Right lung (tissue), 5 donors: ENCODE results near the gene GNG7. TPM values are rescaled to one million over a fixed set of nuclear protein-coding genes. Genes with fewer than 3 reads are reported as not detected.
"Not testable (repeated sequence)": the region's sequence is repeated elsewhere in the genome, so short reads cannot be mapped to it uniquely, and the experiment has no call there.

Source experiments
- DNase-seq, 2 donors: peaks; one replicate each; pipeline ENCODE4 v3.0.0-alpha.2; 2013
- polyA plus RNA-seq, 5 donors: library from polyadenylated mRNA; unstranded; fragments of 120-200 nt; gene quantifications; one replicate each; pipeline versions ENCODE4 v1.2.1 to v1.2.3, GENCODE V29; 2013; ENCODE audit warnings: inconsistent platforms in 1 of 5, low replicate concordance in 1 of 5; ENCODE audit not compliant: insufficient read length in 5 of 5, insufficient read depth in 1 of 5

GNG7 gene
- polyA plus RNA-seq, 5 donors, result 4.5 to 7.1 (median 5.8) TPM

- DNase-seq, result no peak
Measured at GRCh38 chr19:2646866-2647535, 55.5 kb downstream of the GNG7 start.

GRCh38 chr19:2645826-2646225, 56.7 kb downstream of the GNG7 start:
- DNase-seq, result no peak

DNA sequence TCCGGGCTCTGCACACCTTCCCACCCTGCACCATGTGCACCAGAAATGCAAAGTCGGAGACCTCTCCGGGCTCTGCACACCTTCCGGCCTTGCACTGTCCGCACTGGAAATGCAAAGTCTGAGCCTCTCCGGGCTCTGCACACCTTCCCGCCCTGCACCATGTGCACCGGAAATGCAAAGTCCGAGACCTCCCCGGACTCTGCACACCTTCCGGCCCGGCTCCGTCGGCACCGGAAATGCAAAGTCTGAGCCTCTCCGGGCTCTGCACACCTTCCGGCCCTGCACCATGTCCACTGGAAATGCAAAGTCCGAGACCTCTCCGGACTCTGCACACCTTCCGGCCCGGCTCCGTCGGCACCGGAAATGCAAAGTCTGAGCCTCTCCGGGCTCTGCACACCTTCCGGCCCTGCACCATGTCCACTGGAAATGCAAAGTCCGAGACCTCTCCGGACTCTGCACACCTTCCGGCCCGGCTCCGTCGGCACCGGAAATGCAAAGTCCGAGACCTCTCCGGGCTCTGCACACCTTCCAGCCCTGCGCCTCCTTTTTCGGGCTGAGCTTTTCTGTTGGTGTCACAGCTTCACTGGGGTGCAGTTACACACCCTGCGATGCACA, 59.3 kb downstream of the GNG7 start:
- DNase-seq, result not testable (repeated sequence)

- no peak for DNase-seq
Measured at GRCh38 chr19:2641332-2641698, 61.2 kb downstream of the GNG7 start.

DNA sequence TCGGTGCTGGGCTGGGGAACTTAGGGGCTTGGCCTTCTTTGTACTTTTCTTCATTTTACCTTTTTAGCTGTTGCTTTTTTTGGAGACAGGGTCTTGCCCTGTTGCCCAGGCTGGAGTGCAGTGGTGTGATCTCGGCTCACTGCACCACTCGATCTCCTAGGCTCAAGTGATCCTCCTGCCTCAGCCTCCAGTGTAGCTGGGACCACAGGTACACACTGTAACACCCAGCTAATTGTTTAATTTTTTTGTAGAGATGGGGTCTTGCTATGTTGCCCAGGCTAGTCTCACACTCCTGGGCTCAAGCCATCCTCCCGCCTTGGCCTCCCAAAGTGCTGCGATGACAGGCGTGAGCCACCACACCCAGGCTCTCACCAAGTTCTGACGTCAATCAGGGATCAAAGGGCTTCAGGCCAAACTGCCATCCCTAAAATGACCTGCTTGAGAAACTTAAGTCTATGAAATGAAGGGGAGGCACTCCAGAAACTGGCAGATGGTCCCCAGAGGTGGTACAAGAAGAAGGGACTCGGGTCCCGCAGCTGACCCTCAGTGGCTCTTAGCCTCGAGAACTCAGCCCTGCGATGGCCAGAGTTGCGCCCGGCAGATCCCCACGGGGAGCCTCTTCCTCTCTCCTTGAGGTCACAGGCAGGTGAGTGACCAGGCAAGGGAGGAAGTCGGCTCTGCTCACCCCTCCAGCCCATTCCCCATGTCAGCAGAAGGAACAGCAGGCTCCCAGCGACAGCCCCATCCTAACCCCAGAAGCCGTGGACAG, 61.7 kb downstream of the GNG7 start:
- no peak for DNase-seq

DNA sequence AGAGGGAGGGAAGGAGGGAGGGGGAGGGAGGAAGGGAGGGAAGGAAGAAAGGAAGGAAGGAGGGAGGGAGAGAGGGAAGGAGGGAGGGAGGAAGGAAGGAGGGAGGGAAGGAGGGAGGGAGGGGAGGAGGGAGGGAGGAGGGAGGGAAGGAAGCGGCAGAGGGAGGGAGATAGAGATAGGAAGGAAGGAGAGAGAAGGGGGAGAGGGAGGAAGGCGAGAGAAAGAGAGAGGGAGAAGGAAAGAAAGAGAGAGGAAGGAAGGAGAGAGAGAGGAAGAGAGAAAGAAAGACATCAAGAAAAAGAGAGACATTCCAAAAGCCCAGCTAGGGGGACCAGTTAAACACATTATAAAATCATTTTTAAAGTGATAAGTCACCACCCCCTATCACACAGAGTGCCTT, 62.5 kb downstream of the GNG7 start:
- DNase-seq, result no peak

DNA sequence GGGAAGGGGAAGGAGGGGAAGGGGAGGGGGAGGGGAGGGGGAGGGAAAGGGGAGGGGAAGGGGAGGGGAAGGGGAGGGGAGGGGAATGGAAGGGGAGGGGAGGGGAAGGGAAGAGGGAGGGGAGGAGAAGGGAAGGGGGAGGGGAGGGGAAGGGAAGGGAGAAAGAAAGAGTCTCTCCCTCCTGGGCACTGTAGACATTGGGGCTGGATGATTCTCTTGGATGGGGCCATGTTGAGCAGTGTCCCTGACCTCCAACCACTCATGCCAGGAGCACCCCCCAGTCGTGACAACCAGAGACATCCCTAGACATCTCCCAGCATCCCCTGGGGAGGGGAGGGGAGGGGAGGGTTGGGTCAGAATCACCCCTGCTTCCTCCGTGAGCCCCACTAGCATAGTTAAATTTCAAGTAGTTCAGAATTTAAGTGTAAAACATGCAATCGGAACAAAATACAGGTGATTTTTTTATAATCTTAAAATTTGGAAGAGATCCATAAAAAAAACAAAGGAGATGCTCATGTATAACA, 64.0 kb downstream of the GNG7 start:
- no peak for DNase-seq

DNA sequence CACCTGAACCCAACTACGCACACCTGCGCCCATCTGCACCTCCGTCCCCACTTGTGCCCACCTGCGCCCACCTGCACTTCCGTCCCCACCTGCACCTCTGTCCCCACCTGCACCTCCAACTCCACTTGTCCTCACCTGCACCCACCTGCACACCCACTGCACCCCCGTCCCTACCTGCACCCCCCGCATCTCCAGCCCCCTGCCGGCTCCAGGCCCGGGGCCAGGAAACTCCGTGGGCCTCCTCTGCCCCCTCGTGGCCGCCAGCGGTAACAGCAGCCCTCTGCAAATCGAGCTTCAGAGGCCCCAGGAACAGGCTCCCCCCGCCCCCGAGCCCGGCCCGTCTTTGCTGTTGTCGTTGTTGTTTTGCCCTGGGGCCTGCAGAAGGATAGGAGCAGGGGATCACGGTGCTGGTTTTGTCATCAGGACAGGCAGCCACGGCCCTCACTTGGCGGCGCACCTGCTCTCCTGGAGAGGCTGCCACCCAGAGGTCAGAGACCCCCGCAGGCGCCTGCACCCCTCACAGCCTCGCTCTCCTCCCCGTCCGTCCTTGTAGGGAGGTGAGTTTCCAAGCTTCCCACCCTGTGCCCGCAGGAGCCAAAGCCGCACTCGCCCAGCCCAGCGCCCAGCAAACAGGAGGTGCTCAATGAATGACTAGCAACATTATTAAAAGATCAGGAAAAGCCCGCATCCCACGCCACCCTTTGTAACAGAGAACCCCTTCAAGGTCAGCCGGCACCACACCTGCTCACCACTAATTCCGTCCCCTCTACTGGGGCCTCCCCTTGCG, 65.4 kb downstream of the GNG7 start:
- peak in 1 of 2 donors; percentile 21 for DNase-seq

DNA sequence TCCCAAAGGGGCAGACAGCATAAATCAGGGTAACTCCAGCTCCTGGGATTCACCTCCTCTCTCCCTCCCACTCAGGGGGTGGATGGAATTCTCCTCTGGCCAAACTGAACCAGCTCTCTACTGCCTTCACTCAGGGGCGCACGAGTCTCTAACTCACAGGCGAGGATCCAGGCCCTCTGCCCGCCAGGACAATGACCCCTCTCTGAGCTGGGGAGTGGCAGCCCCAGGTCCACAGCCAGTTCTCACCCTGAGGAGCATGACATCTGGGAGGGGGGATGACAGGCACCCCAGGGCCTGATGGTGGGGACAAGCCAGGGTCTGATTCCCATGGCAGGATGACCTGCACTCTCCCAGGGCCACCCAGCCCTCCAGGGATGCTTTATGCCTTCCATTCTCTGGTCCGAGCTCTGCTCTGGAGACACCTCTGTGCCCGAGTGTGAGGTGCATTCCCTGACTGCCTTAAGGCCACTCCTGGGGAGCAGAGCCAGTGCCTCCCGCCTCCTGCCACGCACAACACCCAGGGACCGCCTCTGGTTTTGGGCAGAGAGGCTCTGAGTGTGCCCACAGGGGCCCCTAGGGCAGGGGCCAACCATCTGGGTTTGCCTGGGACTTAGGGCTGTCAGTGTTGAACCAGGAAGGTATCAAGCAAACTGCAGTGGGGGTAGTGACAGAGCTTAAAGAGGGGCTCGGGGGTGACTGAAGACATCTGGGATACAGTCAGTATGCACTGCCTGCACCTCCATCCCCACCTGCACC, 66.2 kb downstream of the GNG7 start:
- no peak for DNase-seq

DNA sequence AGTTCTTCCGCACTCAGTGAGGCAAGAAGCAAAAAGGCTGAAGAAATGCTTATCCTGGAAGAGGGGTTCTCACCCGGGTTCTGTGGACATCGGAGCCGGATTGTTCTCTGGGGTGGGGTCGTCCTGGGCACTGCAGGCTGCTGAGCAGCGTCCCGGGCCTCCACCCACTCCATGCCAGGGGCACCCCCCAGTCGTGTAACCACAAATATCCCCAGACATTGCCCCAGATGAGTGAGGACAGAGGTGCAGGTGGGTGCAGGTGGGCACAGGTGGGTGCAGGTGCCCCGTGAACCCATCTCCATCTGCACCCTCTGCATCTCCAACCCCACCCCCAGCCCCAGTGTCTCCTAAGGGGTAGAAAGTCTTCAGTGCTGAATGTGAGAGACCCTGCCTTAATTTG, 67.5 kb downstream of the GNG7 start:
- no peak for DNase-seq

- DNase-seq, result peak; percentile 35 to 45
Measured at GRCh38 chr19:2634228-2634951, 68.1 kb downstream of the GNG7 start.

DNA sequence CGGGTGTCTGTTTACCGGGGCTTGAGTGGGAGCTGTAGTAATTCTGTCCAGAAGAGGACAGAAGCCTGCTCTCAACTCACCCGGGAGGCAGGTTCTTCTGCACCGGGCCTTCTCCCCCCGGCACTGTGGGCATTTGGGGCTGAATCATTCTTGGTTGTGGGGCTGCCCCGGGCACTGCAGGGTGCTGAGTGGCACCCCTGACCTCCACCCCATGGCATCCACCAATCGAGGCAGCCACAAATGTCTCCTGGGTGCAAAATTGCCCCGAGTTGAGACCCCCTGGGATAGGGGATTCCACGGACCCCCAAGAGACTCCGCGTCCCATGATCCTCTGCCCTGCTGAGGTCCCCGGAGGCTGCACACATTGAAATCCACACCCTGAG, 68.8 kb downstream of the GNG7 start:
- DNase-seq, result no peak

DNA sequence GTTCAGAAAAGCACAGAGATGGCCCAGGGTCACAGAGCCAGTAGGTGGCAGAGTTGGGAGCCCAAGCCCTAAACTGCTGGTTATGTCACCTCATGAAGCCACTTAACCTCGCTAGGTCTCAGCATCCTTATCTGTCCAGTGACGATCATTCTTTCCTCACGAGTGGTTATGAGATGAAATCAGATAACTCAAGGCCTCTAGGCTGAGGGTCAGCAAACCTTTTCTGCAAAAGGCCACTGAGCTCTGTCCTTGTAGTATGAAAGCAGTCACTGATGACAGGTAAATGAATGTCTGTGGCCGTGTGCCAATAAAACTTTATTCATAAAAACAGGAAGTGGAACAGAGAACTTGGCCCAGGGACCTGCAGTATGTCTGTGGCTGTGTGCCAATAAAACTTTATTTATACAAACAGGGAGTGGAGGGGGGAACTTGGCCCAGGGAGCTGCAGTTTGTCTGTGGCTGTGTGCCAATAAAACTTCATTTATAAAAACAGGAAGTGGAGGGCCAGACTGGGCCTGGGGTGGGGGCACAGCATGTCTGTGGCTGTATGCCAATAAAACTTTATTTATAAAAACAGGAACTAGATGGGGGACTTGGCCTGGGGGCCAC, 71.2 kb downstream of the GNG7 start:
- DNase-seq, result no peak

- no peak for DNase-seq
Measured at GRCh38 chr19:2630352-2631001, 72.0 kb downstream of the GNG7 start.

- DNase-seq, result no peak
Measured at GRCh38 chr19:2629491-2630351, 72.8 kb downstream of the GNG7 start.

DNA sequence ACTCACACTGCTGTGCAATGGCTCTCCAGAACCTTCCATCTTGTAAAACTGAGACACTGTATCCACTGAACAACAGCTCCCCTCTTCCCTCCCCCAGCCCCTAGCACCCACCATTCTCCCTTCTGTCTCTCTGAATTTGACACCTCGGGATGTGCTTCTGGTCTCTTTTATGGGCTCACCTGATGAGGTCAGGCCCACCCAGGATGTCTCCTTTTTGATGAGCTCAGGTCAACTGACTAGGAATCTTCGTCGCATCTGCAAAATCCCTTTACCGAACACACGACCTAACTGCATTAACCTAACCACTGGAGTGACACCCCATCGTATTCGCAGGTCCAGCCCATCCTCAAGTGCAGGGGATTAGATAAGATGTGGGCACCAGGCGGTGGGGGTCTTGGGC, 73.9 kb downstream of the GNG7 start:
- no peak for DNase-seq

DNA sequence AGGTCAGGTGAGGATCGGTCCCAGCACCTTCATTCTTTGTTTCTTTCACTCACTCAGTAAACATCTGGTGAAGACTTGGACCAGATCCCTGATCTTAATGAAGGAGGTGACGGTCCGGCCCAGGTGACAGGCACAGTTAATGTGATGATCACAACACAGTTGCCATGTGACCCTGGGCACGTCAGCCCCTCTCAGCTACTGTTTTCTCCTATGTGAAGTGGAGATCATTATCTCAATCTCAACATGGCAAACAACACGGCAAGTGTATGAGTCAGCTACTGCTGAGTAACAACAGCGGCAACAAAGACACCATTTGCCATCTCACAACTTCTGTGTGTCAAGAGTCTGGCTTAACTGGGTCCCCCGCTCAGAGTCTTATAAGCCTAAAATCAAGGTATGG, 74.6 kb downstream of the GNG7 start:
- DNase-seq, result no peak

- no peak for DNase-seq
Measured at GRCh38 chr19:2627319-2627829, 75.1 kb downstream of the GNG7 start.
